Right lobe of liver (tissue), 6 donors: ENCODE measurements around the gene ANKRD16. TPM values are rescaled to one million over a fixed set of nuclear protein-coding genes. Genes with fewer than 3 reads are reported as not detected.
A peak's percentile ranks its signal among the peaks of the same experiment; 100 is the strongest.

Experiments used
- ATAC-seq, 4 donors: fragments of 200-7000 bp; cut with Tn5 transposase; one replicate each; pipeline ENCODE4 v1.9.1; 2020; ENCODE audit warnings: mild to moderate bottlenecking in 4 of 4, moderate library complexity in 4 of 4
- DNase-seq, 3 donors: peaks; one replicate each; pipeline ENCODE4 v3.0.0-alpha.2; 2020
- H3K27ac ChIP-seq, 3 donors: fragments of 200-600 bp; one replicate each; pipeline ENCODE4 v1.8.0; 2022
- H3K27me3 ChIP-seq, 2 donors: fragments of 200-600 bp; one replicate each; pipeline ENCODE4 v1.8.0; 2022
- H3K36me3 ChIP-seq, 4 donors: fragments of 200-600 bp; sonication (generic) in 1 of 4; one replicate each; pipeline versions ENCODE4 v1.5.1 to v1.8.0; 2017 to 2022; ENCODE audit warnings: control low read depth in 1 of 4
- H3K4me1 ChIP-seq, 4 donors: fragments of 200-600 bp; sonication (generic) in 1 of 4; one replicate each; pipeline versions ENCODE4 v1.5.1 to v1.8.0; 2017 to 2022; ENCODE audit warnings: control low read depth in 1 of 4
- H3K4me3 ChIP-seq, 3 donors: fragments of 200-600 bp; one replicate each; pipeline ENCODE4 v1.8.0; 2022
- H3K9me3 ChIP-seq, 4 donors: fragments of 200-600 bp; sonication (generic) in 1 of 4; one replicate each; pipeline versions ENCODE4 v1.5.1 to v1.8.0; 2017 to 2022; ENCODE audit warnings: control low read depth in 1 of 4
- CTCF ChIP-seq, 4 donors: fragments of 200-600 bp in 3 of 4; fragments of 450-650 bp in 1 of 4; IDR thresholded peaks; one replicate each; pipeline versions ENCODE4 v1.5.1 to v1.8.0; 2016 to 2022; ENCODE audit warnings: antibody characterized with exemption in 4 of 4, mild to moderate bottlenecking in 2 of 4
- POLR2A ChIP-seq: fragments of 450-650 bp; IDR thresholded peaks from one replicate; pipeline ENCODE4 v1.6.1; 2017; ENCODE audit warnings: antibody characterized with exemption, mild to moderate bottlenecking
- WGBS: methylation state at CpG from one replicate; pipeline ENCODE4 v1.1.6; 2018; ENCODE audit warnings: low coverage, low lambda C conversion rate; ENCODE audit not compliant: insufficient coverage; ENCODE audit errors: missing lambda C conversion rate; 5-methylcytosine and 5-hydroxymethylcytosine counted together
- intact Hi-C, 2 donors: fragments of 100-400 bp; cut with DNase I; formaldehyde crosslinking; loops; one replicate each; pipeline versions ENCODE4 v1.11.2 to v1.14.1; 2022
- long read RNA-seq: library from polyadenylated mRNA; unstranded; transcript quantifications from one replicate; pipeline ENCODE4 v2.0.0, GENCODE V29; 2019
- total RNA-seq, 6 experiments: library from RNA; depleted of rRNA in 2 of 6; stranded (reverse); fragments of >200 nt in 2 of 6; fragmentation: NEBNext Ultra II Directional in 3 of 6; extraction: Animal tissue kit (Norgen Biotek cat#: 25700) in 3 of 6; gene quantifications; one replicate each; pipeline versions ENCODE4 v1.1.0 to v1.2.4, GENCODE V29; 2016 to 2023
- donor health status: DM: no; HTN: yes; CAD: no.
- donor health status: DM: no; HTN: no; CAD: no.
- donor health status: DM: no; HTN: no; CAD: no.
- donor health status: DM: no; HTN: yes; CAD: no.
- donor health status: DM: no; HTN: yes; CAD: no.

The ANKRD16 gene
- 1 to 10 TPM; 1.8 to 6.1 (median 4.1) TPM for total RNA-seq
- long read RNA-seq = 0 reads

DNA sequence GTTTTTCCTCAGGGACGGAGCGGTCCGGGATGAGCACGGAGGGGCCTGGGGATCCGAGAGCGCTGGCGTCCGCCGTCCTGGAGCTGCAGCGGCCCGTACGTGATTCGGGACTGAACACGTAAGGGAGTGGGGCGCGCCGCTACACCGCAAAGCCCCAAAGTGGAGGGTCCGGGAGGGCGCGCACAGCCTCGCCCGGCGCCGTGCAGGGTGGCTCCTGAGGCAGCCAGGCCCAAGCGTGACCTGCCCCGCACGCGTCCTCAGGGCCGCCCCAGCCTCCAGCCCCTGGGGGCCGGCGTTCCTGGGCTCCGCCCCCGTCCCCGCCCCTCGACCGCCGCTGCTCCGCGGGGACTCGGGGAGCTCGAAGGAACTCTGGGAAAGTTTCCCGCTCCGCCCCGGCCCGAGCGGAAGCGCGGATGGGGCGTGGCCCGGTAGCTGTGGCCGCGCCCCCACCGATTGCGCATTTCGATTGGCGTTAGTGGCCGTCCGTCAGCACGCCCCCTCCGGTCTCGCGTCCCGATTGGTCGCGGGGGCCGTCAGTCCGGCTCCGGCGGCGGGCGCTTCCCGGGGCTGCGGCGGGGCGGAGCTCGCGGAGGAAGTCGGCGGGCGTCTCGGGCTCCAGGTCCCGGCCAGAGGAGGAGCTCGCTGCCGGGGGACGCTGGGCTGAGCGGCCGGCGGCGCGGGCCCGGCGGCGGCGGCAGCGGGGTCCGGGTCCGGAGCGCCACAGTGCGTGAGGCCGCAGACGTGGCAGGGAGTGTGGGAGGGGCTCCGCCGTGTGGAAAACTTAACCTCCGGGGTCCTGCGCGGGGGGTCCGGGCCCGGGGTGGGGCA is at the start of gene ANKRD16, which contains the start of gene FBH1:
Gene ANKRD16, minus strand, starts transcription at position 270 of the 828 bp plus-strand sequence. CDS start 539 bp downstream, outside the sequence.
Gene FBH1, plus strand, starts transcription at position 620 of the 828 bp plus-strand sequence. Its CDS starts 103 bp downstream, at position 723.
- TF ChIP-seq CTCF (IDR thresholded peaks at IDR 0.05) (peak in 1 of 4 donors; percentile 18), POLR2A (peak; percentile 87)
- Histone ChIP-seq H3K36me3 (peaks cover 0 to 10% (median 4%) of the 10 kb centered on the region in 4 donors), H3K27ac (peak within 1 kb of the TSS; percentile 70 to 77 (median 71)), H3K4me1 (peaks cover 0 to 36% (median 4%) of the 10 kb centered on the region in 4 donors), H3K9me3 (no peaks in the 10 kb centered on the region), H3K27me3 (no peaks in the 10 kb centered on the region), H3K4me3 (peak within 1 kb of the TSS; percentile 75 to 87 (median 87))
- intact Hi-C loops = no loop called here
- no CpG with 5 or more reads among the region's 109 CpGs for WGBS
- DNase-seq (peak; percentile 99), ATAC-seq (peak; percentile 93 to 97 (median 94))

DNA sequence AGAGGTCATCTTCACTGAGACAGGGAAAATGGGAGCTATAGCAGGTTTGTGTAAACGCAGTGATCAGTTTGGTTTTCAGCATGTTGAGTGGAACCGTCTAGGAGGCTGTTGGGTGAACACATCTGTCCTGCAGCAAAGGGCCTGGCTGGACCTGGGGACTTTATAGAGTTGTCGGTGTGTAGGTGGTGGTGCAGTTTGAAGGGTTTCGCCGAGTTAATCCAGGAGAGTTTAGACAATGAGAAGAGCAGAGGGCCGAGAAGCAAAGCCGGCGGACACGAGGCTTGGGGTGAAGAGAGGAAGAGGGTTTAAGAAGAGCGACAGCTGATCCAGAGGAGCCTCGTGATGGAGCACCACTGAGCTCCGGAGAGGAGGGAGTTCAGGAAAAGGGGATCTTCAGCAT is 48.6 kb upstream of the ANKRD16 start:
- ATAC-seq = no peak
- no peaks in the 10 kb centered on the region for H3K27me3 ChIP-seq
- 89% methylated on average over 12 of the region's 12 CpGs for WGBS
- peaks cover 0 to 23% (median 10%) of the 10 kb centered on the region in 4 donors for H3K36me3 ChIP-seq
- H3K4me3 ChIP-seq = no peak overlapping the region
- peaks cover 0 to 13% (median 4%) of the 10 kb centered on the region in 4 donors for H3K4me1 ChIP-seq
- no peak for DNase-seq
- H3K27ac ChIP-seq = no peak overlapping the region
- intact Hi-C loops = no loop called here
- H3K9me3 ChIP-seq = no peaks in the 10 kb centered on the region
- TF ChIP-seq CTCF (IDR thresholded peaks at IDR 0.05) (no peak), POLR2A (no peak)

- H3K4me1 ChIP-seq = peaks cover 0 to 26% (median 8%) of the 10 kb centered on the region in 4 donors
- WGBS = 92% methylated on average over 15 of the region's 18 CpGs
- intact Hi-C loops = no loop called here
- H3K4me3 ChIP-seq = no peak overlapping the region
- no peak overlapping the region for H3K27ac ChIP-seq
- no peaks in the 10 kb centered on the region for H3K9me3 ChIP-seq
- DNase-seq = no peak
- no peak for ATAC-seq
- peaks cover 0 to 23% (median 10%) of the 10 kb centered on the region in 4 donors for H3K36me3 ChIP-seq
- no peaks in the 10 kb centered on the region for H3K27me3 ChIP-seq
- TF ChIP-seq CTCF (IDR thresholded peaks at IDR 0.05) (no peak), POLR2A (no peak)
These were observed 47.3 kb upstream of the ANKRD16 start for GRCh38 chr10:5937016-5937415.

DNA sequence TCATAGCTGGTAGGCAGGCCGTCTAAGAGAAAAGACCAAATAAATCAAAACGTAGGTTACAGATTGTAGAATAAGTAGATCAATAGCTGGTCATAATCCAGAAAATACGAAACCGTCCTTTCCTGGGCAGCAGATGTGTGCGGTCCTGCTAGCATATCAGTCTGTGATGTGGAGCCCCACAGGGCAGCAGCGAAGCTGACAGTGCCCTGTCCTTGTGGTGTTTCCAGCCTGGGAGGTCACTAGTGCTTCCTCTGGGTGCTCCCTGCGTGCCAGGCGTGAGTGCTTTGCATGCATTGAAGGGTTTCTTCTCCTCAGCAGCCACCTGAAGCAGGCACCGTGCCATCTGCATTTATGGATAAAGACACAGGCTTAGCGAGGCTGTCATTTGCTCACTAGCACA is 45.9 kb upstream of the ANKRD16 start:
- DNase-seq = no peak
- ATAC-seq = peak; percentile 38 to 63 (median 52)
- WGBS = 46% methylated on average over 7 of the region's 10 CpGs

More for the DNA sequence above, 45.9 kb upstream of the ANKRD16 start:
- no peaks in the 10 kb centered on the region for H3K27me3 ChIP-seq
- H3K9me3 ChIP-seq = no peaks in the 10 kb centered on the region
- no peak overlapping the region for H3K4me3 ChIP-seq
- H3K36me3 ChIP-seq = peaks cover 0 to 29% (median 10%) of the 10 kb centered on the region in 4 donors
- intact Hi-C loops = no loop called here
- TF ChIP-seq POLR2A = peak; percentile 18
- TF ChIP-seq CTCF (IDR thresholded peaks at IDR 0.05) = no peak
- peak overlapping the region in 1 of 3 donors; percentile 30 for H3K27ac ChIP-seq
- peaks cover 0 to 39% (median 14%) of the 10 kb centered on the region in 4 donors for H3K4me1 ChIP-seq
